NCI-H526 (cell line): Measurements from ENCODE around the gene RMI1.
"Not testable (repeated sequence)": the region's sequence is repeated elsewhere in the genome, so short reads cannot be mapped to it uniquely, and the experiment has no call there.

Source experiments
- DNase-seq, 2 experiments: peaks; one replicate each; lab custom pipeline; 2025; lab: John Stamatoyannopoulos, UW

The RMI1 gene

DNA sequence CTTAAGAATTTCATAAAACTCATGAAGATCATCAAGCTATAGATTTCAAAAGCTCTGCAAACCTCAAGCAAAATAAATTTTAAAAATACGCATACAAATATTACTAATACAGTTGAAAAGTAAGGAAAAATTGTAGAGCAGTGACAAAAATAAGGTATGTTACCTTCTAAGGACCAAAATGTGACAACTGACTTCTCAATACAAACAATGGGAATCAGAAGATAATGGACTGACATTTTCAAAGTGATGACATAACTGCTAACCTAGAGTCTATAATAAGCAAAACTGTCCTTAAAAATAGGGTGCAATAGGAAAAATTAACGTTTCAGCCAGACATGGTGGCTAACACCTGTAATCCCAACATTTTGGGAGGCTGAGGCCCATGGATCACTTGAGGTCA lies 27.1 kb downstream of the RMI1 start:
- DNase-seq: no peak

DNA sequence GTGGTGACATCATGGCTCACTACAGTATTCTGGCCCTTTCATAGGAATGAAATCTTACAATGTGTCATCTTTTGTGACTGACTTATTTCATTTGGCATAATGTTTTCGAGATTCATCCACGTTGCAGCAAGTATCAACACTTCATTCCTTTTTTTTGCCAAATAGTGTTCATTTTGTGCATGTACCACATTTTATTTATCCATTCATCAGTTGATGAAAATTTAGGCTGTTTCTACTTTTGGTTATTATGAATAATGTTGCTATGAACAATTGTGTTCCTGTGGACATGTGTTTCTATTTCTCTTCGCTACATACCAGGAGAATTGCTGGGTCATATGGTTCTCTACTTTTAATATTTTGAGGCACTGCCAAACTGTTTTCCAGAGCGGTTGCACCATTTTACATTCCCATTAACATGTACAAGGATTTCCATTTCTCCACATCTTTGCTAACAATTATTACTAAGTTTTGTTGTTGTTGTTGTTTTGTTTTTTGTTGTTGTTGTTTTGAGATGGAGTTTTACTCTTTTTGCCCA lies 43.5 kb downstream of the RMI1 start:
- DNase-seq: no peak

DNA sequence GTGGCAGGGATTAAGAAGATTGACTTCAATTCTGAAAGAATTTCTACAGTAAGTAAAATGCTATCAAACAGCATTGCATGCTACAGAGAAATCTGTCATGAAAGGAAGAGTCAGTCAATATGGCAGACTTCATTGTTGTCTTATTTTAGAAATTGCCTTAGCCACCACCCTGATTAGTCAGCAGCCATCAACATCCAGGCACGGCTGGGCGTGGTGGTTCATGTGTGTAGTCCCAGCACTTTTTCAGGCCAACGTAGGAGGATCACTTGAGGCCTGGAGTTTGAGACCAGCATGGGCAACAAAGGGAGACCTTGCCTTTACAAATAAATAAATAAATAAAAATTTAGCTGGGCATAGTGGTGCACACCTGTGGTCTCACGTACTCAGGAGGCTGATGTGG lies 46.6 kb downstream of the RMI1 start:
- DNase-seq: no peak

DNA sequence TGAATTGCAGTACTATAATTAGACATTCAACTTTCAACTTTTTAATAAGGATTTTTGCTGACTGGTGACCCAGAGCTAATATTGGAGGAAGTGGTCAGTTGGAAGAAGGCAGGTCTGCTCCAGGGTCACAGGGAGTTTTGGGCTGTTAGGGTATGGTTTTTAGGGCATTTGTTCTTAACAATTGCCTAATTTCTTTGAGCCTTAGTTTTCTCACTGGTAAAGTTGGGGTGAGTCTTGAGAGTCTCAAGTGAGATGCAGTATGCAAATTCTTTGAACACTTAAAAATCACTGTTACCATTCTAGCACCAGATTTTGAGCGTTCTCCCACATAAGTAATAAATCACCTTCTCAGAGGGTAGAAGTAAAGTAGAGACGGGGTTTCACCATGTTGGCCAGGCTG lies 50.9 kb downstream of the RMI1 start:
- DNase-seq: no peak

DNA sequence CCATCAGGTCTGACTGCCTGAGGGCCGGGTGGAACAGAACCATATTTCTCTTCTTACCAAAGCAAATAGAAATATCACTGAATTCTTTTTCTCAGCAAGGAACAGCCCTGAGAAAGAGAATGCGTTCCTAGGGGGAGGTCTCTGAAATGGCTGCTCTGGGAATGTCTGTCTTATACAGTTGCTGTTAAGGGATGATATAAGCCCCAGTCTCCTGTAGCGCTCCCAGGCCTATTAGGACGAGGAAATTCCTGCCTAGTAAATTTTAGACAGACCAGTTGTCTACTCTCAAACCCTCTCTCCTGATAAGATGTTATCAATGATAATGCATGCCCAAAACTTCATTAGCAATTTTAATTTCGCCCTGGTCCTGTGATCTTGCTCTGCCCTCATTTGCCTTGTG lies 61.3 kb downstream of the RMI1 start:
- not testable (repeated sequence) for DNase-seq

DNA sequence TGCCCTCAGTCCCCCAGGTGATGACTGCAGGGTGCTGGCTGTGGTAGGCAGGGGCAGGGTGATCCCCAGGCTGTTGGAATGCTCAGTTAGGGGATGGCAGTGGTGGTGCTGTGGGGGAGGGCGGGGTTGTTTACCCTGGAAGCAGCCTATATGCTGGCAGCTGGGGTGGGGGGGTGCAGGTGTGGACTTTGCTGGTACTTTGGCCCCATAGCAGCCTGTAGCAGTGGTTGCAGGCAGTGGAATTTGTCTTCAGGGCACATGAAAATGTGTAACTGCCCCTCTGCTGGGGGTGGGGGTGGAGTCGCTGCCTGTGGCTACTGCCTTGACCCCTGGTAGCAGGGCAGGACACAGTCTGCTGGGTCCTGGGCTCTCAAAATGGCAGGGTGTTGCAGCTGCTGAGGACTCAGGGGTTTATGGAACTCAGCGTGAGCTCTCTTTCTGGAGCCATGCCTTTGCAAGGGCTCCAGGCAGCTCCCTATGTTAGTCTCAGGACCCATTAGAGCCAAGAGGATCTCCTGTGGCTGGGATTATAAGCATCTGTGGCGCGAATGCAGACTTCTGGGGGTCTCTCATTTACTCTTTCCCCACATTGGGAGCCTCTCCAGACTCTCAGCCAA lies 65.0 kb downstream of the RMI1 start:
- no peak for DNase-seq
